ENCODE measurements around the gene RAMAC. TPM values are rescaled to one million over a fixed set of nuclear protein-coding genes. Genes with fewer than 3 reads are reported as not detected.

The RAMAC gene
- total RNA-seq, 1 donor from 2014 or later, result 17.9 TPM

GRCh38 chr15:82977076-82977475, 8.9 kb upstream of the RAMAC start:
- DNase-seq (no peak), ATAC-seq (no peak)
- H3K4me3 ChIP-seq, result no peak overlapping the region
- no peaks in the 10 kb centered on the region for H3K9me3 ChIP-seq
- H3K4me1 ChIP-seq, result no peaks in the 10 kb centered on the region
- H3K36me3 ChIP-seq, result no peaks in the 10 kb centered on the region
- no peak overlapping the region for H3K27ac ChIP-seq
- TF ChIP-seq CTCF (IDR thresholded peaks at IDR 0.05), result no peak
- intact Hi-C loops (cut with DNase I), result no loop called here
- H3K27me3 ChIP-seq (ENCODE audit: low read depth), result no peaks in the 10 kb centered on the region

GRCh38 chr15:82978438-82978837, 7.6 kb upstream of the RAMAC start:
- no peak for TF ChIP-seq CTCF (IDR thresholded peaks at IDR 0.05)
- H3K27me3 ChIP-seq (ENCODE audit: low read depth), result no peaks in the 10 kb centered on the region
- intact Hi-C loops (cut with DNase I), result no loop called here
- no peaks in the 10 kb centered on the region for H3K4me1 ChIP-seq
- no peaks in the 10 kb centered on the region for H3K9me3 ChIP-seq
- H3K36me3 ChIP-seq, result no peaks in the 10 kb centered on the region
- no peak for DNase-seq
- H3K4me3 ChIP-seq, result no peak overlapping the region
- ATAC-seq, result no peak
- H3K27ac ChIP-seq, result no peak overlapping the region

- H3K4me3 ChIP-seq, result no peak overlapping the region
- ATAC-seq (no peak), DNase-seq (no peak)
- intact Hi-C loops (cut with DNase I), result no loop called here
- H3K27me3 ChIP-seq (ENCODE audit: low read depth), result no peaks in the 10 kb centered on the region
- no peaks in the 10 kb centered on the region for H3K36me3 ChIP-seq
- TF ChIP-seq CTCF (IDR thresholded peaks at IDR 0.05), result no peak
- H3K4me1 ChIP-seq, result no peaks in the 10 kb centered on the region
- H3K9me3 ChIP-seq, result no peaks in the 10 kb centered on the region
- no peak overlapping the region for H3K27ac ChIP-seq
Observed at GRCh38 chr15:82979726-82980125, 6.3 kb upstream of the RAMAC start.

- no peaks in the 10 kb centered on the region for H3K9me3 ChIP-seq
- no peak overlapping the region for H3K27ac ChIP-seq
- DNase-seq, result no peak
- intact Hi-C loops (cut with DNase I), result no loop called here
- H3K27me3 ChIP-seq (ENCODE audit: low read depth), result no peaks in the 10 kb centered on the region
- no peaks in the 10 kb centered on the region for H3K36me3 ChIP-seq
- H3K4me3 ChIP-seq, result no peak overlapping the region
- peaks cover 6% of the 10 kb centered on the region for H3K4me1 ChIP-seq
- no peak for ATAC-seq
- no peak for TF ChIP-seq CTCF (IDR thresholded peaks at IDR 0.05)
Observed at GRCh38 chr15:82980981-82981380, 5.0 kb upstream of the RAMAC start.

- Histone ChIP-seq H3K27ac (peak overlapping the region; percentile 84), H3K27me3 (ENCODE audit: low read depth) (no peaks in the 10 kb centered on the region), H3K4me1 (peaks cover 19% of the 10 kb centered on the region), H3K9me3 (no peaks in the 10 kb centered on the region), H3K36me3 (peaks cover 28% of the 10 kb centered on the region), H3K4me3 (peak overlapping the region; percentile 94)
- TF ChIP-seq CTCF (IDR thresholded peaks at IDR 0.05), result no peak
- no peak for DNase-seq
- intact Hi-C loops (cut with DNase I), result no loop called here
- ATAC-seq, result peak; percentile 19 to 28
Observed at GRCh38 chr15:82986442-82986780, 401 bp downstream of the RAMAC start.

- no peak for ATAC-seq
- Histone ChIP-seq H3K27me3 (ENCODE audit: low read depth) (no peaks in the 10 kb centered on the region), H3K4me3 (no peak overlapping the region)
Observed at GRCh38 chr15:82992436-82992998, 6.5 kb downstream of the RAMAC start.

More at GRCh38 chr15:82992436-82992998, 6.5 kb downstream of the RAMAC start:
- intact Hi-C loops (cut with DNase I), result no loop called here
- no peak for TF ChIP-seq CTCF (IDR thresholded peaks at IDR 0.05)
- Histone ChIP-seq H3K36me3 (peaks cover 34% of the 10 kb centered on the region), H3K27ac (no peak overlapping the region), H3K4me1 (peaks cover 1% of the 10 kb centered on the region), H3K9me3 (no peaks in the 10 kb centered on the region)
- DNase-seq, result no peak

All from lower lobe of right lung (tissue), 2 donors.